ENCODE results near the gene HSPBAP1.

Gene HSPBAP1

GRCh38 chr3:122695927-122696561 is 97.6 kb downstream of the HSPBAP1 start:
- no peak overlapping the region for H3K4me2 ChIP-seq (ENCODE audit: insufficient read depth, low read length, poor library complexity, severe bottlenecking)
- no peak overlapping the region for H2BK5ac ChIP-seq (ENCODE audit: low read length)
- H3K4me1 ChIP-seq (ENCODE audit: control insufficient read depth in 2 of 2, insufficient read depth in 1 of 2, low read depth in 1 of 2, low read length in 2 of 2) = no peaks in the 10 kb centered on the region
- no peaks in the 10 kb centered on the region for H3K36me3 ChIP-seq (replicated peaks in 1 of 2; ENCODE audit: control insufficient read depth in 2 of 2, insufficient read depth in 2 of 2, low read length in 2 of 2)
- no peak overlapping the region for H4K8ac ChIP-seq (ENCODE audit: low read depth, low read length)
- no peak overlapping the region for H3K14ac ChIP-seq (ENCODE audit: low read length)
- no peak overlapping the region for H3K27ac ChIP-seq (replicated peaks; ENCODE audit: low read length)
- no peak overlapping the region for H3K18ac ChIP-seq (ENCODE audit: low read length)
- no peak for DNase-seq (ENCODE audit: low spot score)
- no peak overlapping the region for H2BK120ac ChIP-seq (ENCODE audit: low read depth, low read length)
- no peak overlapping the region for H2AK5ac ChIP-seq (ENCODE audit: low read depth, low read length)
- no peak overlapping the region for H4K91ac ChIP-seq (ENCODE audit: low read depth, low read length, poor library complexity)
- no peak overlapping the region for H3K4ac ChIP-seq (ENCODE audit: low read length)
- H2BK15ac ChIP-seq (ENCODE audit: low read length) = no peak overlapping the region
- H3K9me3 ChIP-seq (replicated peaks in 1 of 2; ENCODE audit: control insufficient read depth in 2 of 2, insufficient read depth in 1 of 2, low read depth in 1 of 2, low read length in 2 of 2) = no peaks in the 10 kb centered on the region
- no peak overlapping the region for H3K9ac ChIP-seq (ENCODE audit: low read depth, low read length, poor library complexity)
- H3K4me3 ChIP-seq (ENCODE audit: low read length in 2 of 2) = no peak overlapping the region
- H2BK12ac ChIP-seq (ENCODE audit: low read length) = no peak overlapping the region
- no peaks in the 10 kb centered on the region for H3K27me3 ChIP-seq (ENCODE audit: control insufficient read depth in 3 of 3, insufficient read depth in 3 of 3, low read depth in 1 of 3, low read length in 3 of 3)
- no peaks in the 10 kb centered on the region for H3K79me1 ChIP-seq (ENCODE audit: low read depth, low read length)
- H2AFZ ChIP-seq (ENCODE audit: low read length) = no peak overlapping the region
- no peak overlapping the region for H3K23ac ChIP-seq (ENCODE audit: low read depth, low read length, poor library complexity)

- Histone ChIP-seq H3K79me1 (ENCODE audit: low read depth, low read length) (no peaks in the 10 kb centered on the region), H2BK120ac (ENCODE audit: low read depth, low read length) (no peak overlapping the region), H3K9me3 (replicated peaks in 1 of 2; ENCODE audit: control insufficient read depth in 2 of 2, insufficient read depth in 1 of 2, low read depth in 1 of 2, low read length in 2 of 2) (no peaks in the 10 kb centered on the region), H2BK15ac (ENCODE audit: low read length) (no peak overlapping the region), H3K4me3 (ENCODE audit: low read length in 2 of 2) (no peak overlapping the region), H3K27me3 (ENCODE audit: control insufficient read depth in 3 of 3, insufficient read depth in 3 of 3, low read depth in 1 of 3, low read length in 3 of 3) (no peaks in the 10 kb centered on the region), H4K8ac (ENCODE audit: low read depth, low read length) (no peak overlapping the region), H3K14ac (ENCODE audit: low read length) (no peak overlapping the region), H2AK5ac (ENCODE audit: low read depth, low read length) (no peak overlapping the region), H3K9ac (ENCODE audit: low read depth, low read length, poor library complexity) (no peak overlapping the region), H2BK12ac (ENCODE audit: low read length) (no peak overlapping the region), H4K91ac (ENCODE audit: low read depth, low read length, poor library complexity) (no peak overlapping the region), H3K18ac (ENCODE audit: low read length) (no peak overlapping the region), H3K4me1 (ENCODE audit: control insufficient read depth in 2 of 2, insufficient read depth in 1 of 2, low read depth in 1 of 2, low read length in 2 of 2) (no peaks in the 10 kb centered on the region), H2BK5ac (ENCODE audit: low read length) (no peak overlapping the region), H3K27ac (replicated peaks; ENCODE audit: low read length) (no peak overlapping the region), H2AFZ (ENCODE audit: low read length) (no peak overlapping the region), H3K4me2 (ENCODE audit: insufficient read depth, low read length, poor library complexity, severe bottlenecking) (no peak overlapping the region), H3K23ac (ENCODE audit: low read depth, low read length, poor library complexity) (no peak overlapping the region), H3K36me3 (replicated peaks in 1 of 2; ENCODE audit: control insufficient read depth in 2 of 2, insufficient read depth in 2 of 2, low read length in 2 of 2) (no peaks in the 10 kb centered on the region), H3K4ac (ENCODE audit: low read length) (no peak overlapping the region)
- no CpG with 5 or more reads among the region's 7 CpGs for WGBS, 2 donors (ENCODE audit: extremely low coverage in 2 of 2, insufficient read length in 2 of 2, insufficient replicate concordance in 1 of 2)
- DNase-seq (ENCODE audit: low spot score) = no peak
Measured at GRCh38 chr3:122694966-122695365, 98.7 kb downstream of the HSPBAP1 start.

- Histone ChIP-seq H2BK120ac (ENCODE audit: low read depth, low read length) (no peak overlapping the region), H3K36me3 (replicated peaks in 1 of 2; ENCODE audit: control insufficient read depth in 2 of 2, insufficient read depth in 2 of 2, low read length in 2 of 2) (no peaks in the 10 kb centered on the region), H3K14ac (ENCODE audit: low read length) (no peak overlapping the region), H3K4ac (ENCODE audit: low read length) (no peak overlapping the region), H3K79me1 (ENCODE audit: low read depth, low read length) (no peaks in the 10 kb centered on the region), H3K27ac (replicated peaks; ENCODE audit: low read length) (no peak overlapping the region), H4K91ac (ENCODE audit: low read depth, low read length, poor library complexity) (no peak overlapping the region), H2AK5ac (ENCODE audit: low read depth, low read length) (no peak overlapping the region), H3K4me1 (ENCODE audit: control insufficient read depth in 2 of 2, insufficient read depth in 1 of 2, low read depth in 1 of 2, low read length in 2 of 2) (no peaks in the 10 kb centered on the region), H3K27me3 (ENCODE audit: control insufficient read depth in 3 of 3, insufficient read depth in 3 of 3, low read depth in 1 of 3, low read length in 3 of 3) (no peaks in the 10 kb centered on the region), H3K9me3 (replicated peaks in 1 of 2; ENCODE audit: control insufficient read depth in 2 of 2, insufficient read depth in 1 of 2, low read depth in 1 of 2, low read length in 2 of 2) (no peaks in the 10 kb centered on the region), H2AFZ (ENCODE audit: low read length) (no peak overlapping the region), H2BK15ac (ENCODE audit: low read length) (no peak overlapping the region), H3K23ac (ENCODE audit: low read depth, low read length, poor library complexity) (no peak overlapping the region), H4K8ac (ENCODE audit: low read depth, low read length) (no peak overlapping the region), H2BK5ac (ENCODE audit: low read length) (no peak overlapping the region), H3K18ac (ENCODE audit: low read length) (no peak overlapping the region), H2BK12ac (ENCODE audit: low read length) (no peak overlapping the region), H3K9ac (ENCODE audit: low read depth, low read length, poor library complexity) (no peak overlapping the region), H3K4me3 (ENCODE audit: low read length in 2 of 2) (no peak overlapping the region), H3K4me2 (ENCODE audit: insufficient read depth, low read length, poor library complexity, severe bottlenecking) (no peak overlapping the region)
- no CpG with 5 or more reads among the region's 3 CpGs for WGBS, 2 donors (ENCODE audit: extremely low coverage in 2 of 2, insufficient read length in 2 of 2, insufficient replicate concordance in 1 of 2)
- no peak for DNase-seq (ENCODE audit: low spot score)
Measured at GRCh38 chr3:122692674-122693073, 101.0 kb downstream of the HSPBAP1 start.

GRCh38 chr3:122691195-122691594 is 102.4 kb downstream of the HSPBAP1 start:
- H3K4me3 ChIP-seq (ENCODE audit: low read length in 2 of 2) = no peak overlapping the region
- H3K27ac ChIP-seq (replicated peaks; ENCODE audit: low read length) = no peak overlapping the region
- no peak overlapping the region for H2BK120ac ChIP-seq (ENCODE audit: low read depth, low read length)
- DNase-seq (ENCODE audit: low spot score) = no peak
- H3K36me3 ChIP-seq (replicated peaks in 1 of 2; ENCODE audit: control insufficient read depth in 2 of 2, insufficient read depth in 2 of 2, low read length in 2 of 2) = peaks cover 0 to 6% of the 10 kb centered on the region in 2 donors
- H3K9me3 ChIP-seq (replicated peaks in 1 of 2; ENCODE audit: control insufficient read depth in 2 of 2, insufficient read depth in 1 of 2, low read depth in 1 of 2, low read length in 2 of 2) = no peaks in the 10 kb centered on the region
- H3K14ac ChIP-seq (ENCODE audit: low read length) = no peak overlapping the region
- no peak overlapping the region for H3K23ac ChIP-seq (ENCODE audit: low read depth, low read length, poor library complexity)
- H2AK5ac ChIP-seq (ENCODE audit: low read depth, low read length) = no peak overlapping the region
- no peak overlapping the region for H3K4me2 ChIP-seq (ENCODE audit: insufficient read depth, low read length, poor library complexity, severe bottlenecking)
- H2BK5ac ChIP-seq (ENCODE audit: low read length) = no peak overlapping the region
- no peaks in the 10 kb centered on the region for H3K4me1 ChIP-seq (ENCODE audit: control insufficient read depth in 2 of 2, insufficient read depth in 1 of 2, low read depth in 1 of 2, low read length in 2 of 2)
- no peak overlapping the region for H4K8ac ChIP-seq (ENCODE audit: low read depth, low read length)
- H3K27me3 ChIP-seq (ENCODE audit: control insufficient read depth in 3 of 3, insufficient read depth in 3 of 3, low read depth in 1 of 3, low read length in 3 of 3) = no peaks in the 10 kb centered on the region
- WGBS, 2 donors (ENCODE audit: extremely low coverage in 2 of 2, insufficient read length in 2 of 2, insufficient replicate concordance in 1 of 2) = no CpG with 5 or more reads among the region's 4 CpGs
- H2BK15ac ChIP-seq (ENCODE audit: low read length) = no peak overlapping the region
- H4K91ac ChIP-seq (ENCODE audit: low read depth, low read length, poor library complexity) = no peak overlapping the region
- no peak overlapping the region for H2BK12ac ChIP-seq (ENCODE audit: low read length)
- H2AFZ ChIP-seq (ENCODE audit: low read length) = no peak overlapping the region
- no peak overlapping the region for H3K18ac ChIP-seq (ENCODE audit: low read length)
- H3K79me1 ChIP-seq (ENCODE audit: low read depth, low read length) = no peaks in the 10 kb centered on the region
- H3K9ac ChIP-seq (ENCODE audit: low read depth, low read length, poor library complexity) = no peak overlapping the region
- no peak overlapping the region for H3K4ac ChIP-seq (ENCODE audit: low read length)
